Measurements from ENCODE around the gene OR2B6. TPM values are rescaled to one million over a fixed set of nuclear protein-coding genes. Genes with fewer than 3 reads are reported as not detected.
"Not testable (repeated sequence)": the region's sequence is repeated elsewhere in the genome, so short reads cannot be mapped to it uniquely, and the experiment has no call there.

Gene OR2B6
- total RNA-seq = not detected
- not detected for polyA plus RNA-seq (ENCODE audit: insufficient read length in 2 of 2)
- long read RNA-seq, donor 1 = 0 reads
- long read RNA-seq, donor 2 = 0 reads
- long read RNA-seq, donor 3 = 0 reads
- long read RNA-seq, donor 4 = 0 reads

DNA sequence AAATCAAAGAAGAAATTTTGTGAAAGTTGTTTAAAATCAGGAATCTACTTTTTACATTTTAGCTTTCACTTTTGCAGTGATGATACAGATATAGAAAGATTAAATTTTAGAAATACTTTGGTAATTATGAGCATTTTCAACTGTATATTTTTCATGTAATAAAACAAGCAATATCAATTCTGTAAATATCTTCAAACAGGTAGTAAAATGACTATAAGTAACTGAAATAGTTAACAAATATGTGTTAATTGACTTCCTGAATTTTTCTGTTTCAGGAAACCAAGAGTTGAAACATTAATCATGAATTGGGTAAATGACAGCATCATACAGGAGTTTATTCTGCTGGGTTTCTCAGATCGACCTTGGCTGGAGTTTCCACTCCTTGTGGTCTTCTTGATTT lies at the start of gene OR2B6:
TSS of gene OR2B6 (plus strand) at position 301 of the 400 bp plus-strand sequence. CDS start at position 301, 0 bp downstream.
- no peaks in the 10 kb centered on the region for H3K9me3 ChIP-seq (ENCODE audit: control insufficient read depth, insufficient read depth, low read length)
- WGBS (ENCODE audit: insufficient coverage) = 86% methylated on average over 1 of the region's 1 CpG
- H3K27ac ChIP-seq (ENCODE audit: low read depth, low read length) = no peak within 1 kb of the TSS
- H3K27me3 ChIP-seq (ENCODE audit: control insufficient read depth, insufficient read depth, low read length) = no peaks in the 10 kb centered on the region
- no peak for DNase-seq (ENCODE audit: low read depth in 4 of 6, low spot score in 6 of 6)
- no peaks in the 10 kb centered on the region for H3K4me1 ChIP-seq (ENCODE audit: control insufficient read depth, insufficient read depth, low read length)
- no peak within 1 kb of the TSS for H3K4me3 ChIP-seq (ENCODE audit: low read depth, low read length)
- no peaks in the 10 kb centered on the region for H3K36me3 ChIP-seq (ENCODE audit: control insufficient read depth, insufficient read depth, low read length)

GRCh38 chr6:27908017-27908416 lies 49.0 kb upstream of the OR2B6 start:
- H3K4me3 ChIP-seq (ENCODE audit: low read depth, low read length) = no peak overlapping the region
- H3K9me3 ChIP-seq (ENCODE audit: control insufficient read depth, insufficient read depth, low read length) = no peaks in the 10 kb centered on the region
- H3K36me3 ChIP-seq (ENCODE audit: control insufficient read depth, insufficient read depth, low read length) = no peaks in the 10 kb centered on the region
- no CpG with 5 or more reads among the region's 1 CpG for WGBS (ENCODE audit: insufficient coverage)
- DNase-seq (ENCODE audit: low read depth in 4 of 6, low spot score in 6 of 6) = peak in 1 of 6 donors; percentile 7
- H3K4me1 ChIP-seq (ENCODE audit: control insufficient read depth, insufficient read depth, low read length) = no peaks in the 10 kb centered on the region
- H3K27ac ChIP-seq (ENCODE audit: low read depth, low read length) = no peak overlapping the region
- no peaks in the 10 kb centered on the region for H3K27me3 ChIP-seq (ENCODE audit: control insufficient read depth, insufficient read depth, low read length)

- Histone ChIP-seq H3K4me3 (ENCODE audit: low read depth, low read length) (no peak within 1 kb of the TSS), H3K36me3 (ENCODE audit: control insufficient read depth, insufficient read depth, low read length) (no peaks in the 10 kb centered on the region), H3K27me3 (ENCODE audit: control insufficient read depth, insufficient read depth, low read length) (no peaks in the 10 kb centered on the region), H3K4me1 (ENCODE audit: control insufficient read depth, insufficient read depth, low read length) (no peaks in the 10 kb centered on the region), H3K9me3 (ENCODE audit: control insufficient read depth, insufficient read depth, low read length) (no peaks in the 10 kb centered on the region), H3K27ac (ENCODE audit: low read depth, low read length) (no peak within 1 kb of the TSS)
- no CpG with 5 or more reads among the region's 2 CpGs for WGBS (ENCODE audit: insufficient coverage)
- no peak for DNase-seq (ENCODE audit: low read depth in 4 of 6, low spot score in 6 of 6)
Observed at GRCh38 chr6:27911956-27912446, 45.0 kb upstream of the OR2B6 start, which contains the start of gene OR2B2. TSS of gene OR2B2 (minus strand) at chr6:27912396. CDS start at chr6:27912319, 77 bp downstream.

- Histone ChIP-seq H3K27me3 (ENCODE audit: control insufficient read depth, insufficient read depth, low read length) (no peaks in the 10 kb centered on the region), H3K4me3 (ENCODE audit: low read depth, low read length) (no peak overlapping the region), H3K27ac (ENCODE audit: low read depth, low read length) (no peak overlapping the region), H3K36me3 (ENCODE audit: control insufficient read depth, insufficient read depth, low read length) (no peaks in the 10 kb centered on the region), H3K9me3 (ENCODE audit: control insufficient read depth, insufficient read depth, low read length) (no peaks in the 10 kb centered on the region), H3K4me1 (ENCODE audit: control insufficient read depth, insufficient read depth, low read length) (no peaks in the 10 kb centered on the region)
- DNase-seq (ENCODE audit: low read depth in 4 of 6, low spot score in 6 of 6) = no peak
Observed at GRCh38 chr6:27922949-27923348, 34.1 kb upstream of the OR2B6 start.

DNA sequence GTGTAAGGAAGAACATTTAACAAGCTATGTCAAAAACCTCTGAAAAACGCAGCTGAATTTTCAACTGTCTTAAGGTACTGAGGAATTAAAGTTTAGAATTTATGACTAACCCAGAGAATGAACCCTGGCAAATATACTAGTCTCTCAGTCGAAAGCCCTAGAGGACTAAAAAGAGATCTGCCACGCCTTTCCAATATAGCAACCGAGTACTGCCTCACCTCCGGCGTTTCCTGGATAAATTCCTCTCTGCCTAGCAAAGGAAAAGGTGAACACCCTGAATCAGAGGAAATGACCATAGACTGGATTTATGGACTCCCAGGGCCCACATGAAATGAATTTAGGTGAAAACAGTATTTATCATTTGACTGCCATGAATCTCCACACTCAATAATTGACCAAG lies 32.9 kb upstream of the OR2B6 start:
- Histone ChIP-seq H3K9me3 (ENCODE audit: control insufficient read depth, insufficient read depth, low read length) (no peaks in the 10 kb centered on the region), H3K27me3 (ENCODE audit: control insufficient read depth, insufficient read depth, low read length) (no peaks in the 10 kb centered on the region)
- WGBS (ENCODE audit: insufficient coverage) = 82% methylated on average over 4 of the region's 6 CpGs

DNA sequence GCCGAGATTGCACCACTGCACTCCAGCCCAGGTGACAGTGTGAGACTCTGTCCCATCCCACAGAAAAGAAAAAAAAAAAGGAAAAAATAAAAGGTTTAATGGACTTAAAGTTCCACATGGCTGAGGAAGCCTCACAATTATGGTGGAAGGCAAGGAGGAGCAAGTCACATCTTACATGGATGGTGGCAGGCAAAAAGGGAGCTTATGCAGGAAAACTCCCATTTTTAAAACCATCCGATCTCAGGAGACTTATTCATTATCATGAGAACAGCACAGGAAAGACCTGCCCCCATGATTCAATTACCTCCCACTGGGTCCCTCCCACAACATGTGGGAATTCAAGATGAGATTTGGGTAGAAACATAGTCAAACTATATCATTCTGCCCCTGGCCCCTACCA lies 29.0 kb upstream of the OR2B6 start:
- WGBS (ENCODE audit: insufficient coverage) = no CpG with 5 or more reads among the region's 2 CpGs

More for the DNA sequence above, 32.9 kb upstream of the OR2B6 start:
- DNase-seq (ENCODE audit: low read depth in 4 of 6, low spot score in 6 of 6) = peak in 1 of 6 donors; percentile 5
- no peak overlapping the region for H3K27ac ChIP-seq (ENCODE audit: low read depth, low read length)
- H3K4me1 ChIP-seq (ENCODE audit: control insufficient read depth, insufficient read depth, low read length) = no peaks in the 10 kb centered on the region
- H3K36me3 ChIP-seq (ENCODE audit: control insufficient read depth, insufficient read depth, low read length) = no peaks in the 10 kb centered on the region
- H3K4me3 ChIP-seq (ENCODE audit: low read depth, low read length) = no peak overlapping the region

DNA sequence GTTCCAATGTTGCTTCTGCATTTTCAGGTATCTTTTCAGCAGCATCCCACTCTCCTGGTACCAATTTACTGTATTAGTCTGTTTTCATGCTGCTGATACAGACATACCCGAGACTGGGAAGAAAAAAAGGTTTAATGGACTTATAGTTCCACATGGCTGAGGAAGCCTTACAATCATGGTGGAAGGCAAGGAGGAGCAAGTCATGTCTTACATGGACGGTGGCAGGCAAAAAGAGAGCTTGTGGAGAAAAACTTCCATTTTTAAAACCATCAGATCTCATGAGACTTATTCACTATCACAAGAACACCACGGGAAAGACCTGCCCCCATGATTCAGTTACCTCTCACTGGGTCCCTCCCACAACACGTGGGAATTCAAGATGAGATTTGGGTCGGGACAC lies 27.1 kb upstream of the OR2B6 start:
- H3K9me3 ChIP-seq (ENCODE audit: control insufficient read depth, insufficient read depth, low read length); H3K27me3 ChIP-seq (ENCODE audit: control insufficient read depth, insufficient read depth, low read length); H3K4me1 ChIP-seq (ENCODE audit: control insufficient read depth, insufficient read depth, low read length); H3K36me3 ChIP-seq (ENCODE audit: control insufficient read depth, insufficient read depth, low read length); H3K4me3 ChIP-seq (ENCODE audit: low read depth, low read length); H3K27ac ChIP-seq (ENCODE audit: low read depth, low read length); DNase-seq (ENCODE audit: low read depth in 4 of 6, low spot score in 6 of 6): not testable (repeated sequence)
- WGBS (ENCODE audit: insufficient coverage) = 86% methylated on average over 2 of the region's 5 CpGs

More for the DNA sequence above, 29.0 kb upstream of the OR2B6 start:
- not testable (repeated sequence) for H3K4me3 ChIP-seq (ENCODE audit: low read depth, low read length); H3K27ac ChIP-seq (ENCODE audit: low read depth, low read length); H3K36me3 ChIP-seq (ENCODE audit: control insufficient read depth, insufficient read depth, low read length); DNase-seq (ENCODE audit: low read depth in 4 of 6, low spot score in 6 of 6); H3K4me1 ChIP-seq (ENCODE audit: control insufficient read depth, insufficient read depth, low read length); H3K27me3 ChIP-seq (ENCODE audit: control insufficient read depth, insufficient read depth, low read length); H3K9me3 ChIP-seq (ENCODE audit: control insufficient read depth, insufficient read depth, low read length)

DNA sequence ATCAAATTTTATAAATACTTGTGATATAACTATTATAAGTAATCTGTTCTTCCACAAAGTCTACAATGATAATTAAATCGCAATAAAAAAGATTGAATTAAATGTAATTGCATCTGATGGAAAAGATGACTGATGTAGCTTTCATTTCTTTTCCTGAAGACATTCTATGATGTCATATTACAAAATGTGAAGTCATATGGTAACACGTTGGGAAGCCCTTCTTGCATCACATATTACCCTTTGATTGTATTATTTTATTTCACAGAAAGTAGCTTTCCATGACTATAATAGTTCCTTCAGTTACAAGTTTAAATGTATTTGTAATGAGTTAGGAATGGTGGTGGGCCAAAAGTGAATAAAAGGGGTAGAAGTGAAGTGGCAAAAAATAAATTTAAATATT lies 25.8 kb upstream of the OR2B6 start:
- DNase-seq (ENCODE audit: low read depth in 4 of 6, low spot score in 6 of 6) = no peak
- Histone ChIP-seq H3K27me3 (ENCODE audit: control insufficient read depth, insufficient read depth, low read length) (no peaks in the 10 kb centered on the region), H3K27ac (ENCODE audit: low read depth, low read length) (no peak overlapping the region), H3K36me3 (ENCODE audit: control insufficient read depth, insufficient read depth, low read length) (no peaks in the 10 kb centered on the region), H3K9me3 (ENCODE audit: control insufficient read depth, insufficient read depth, low read length) (no peaks in the 10 kb centered on the region), H3K4me1 (ENCODE audit: control insufficient read depth, insufficient read depth, low read length) (no peaks in the 10 kb centered on the region), H3K4me3 (ENCODE audit: low read depth, low read length) (no peak overlapping the region)
- no CpG with 5 or more reads among the region's 2 CpGs for WGBS (ENCODE audit: insufficient coverage)

- no peaks in the 10 kb centered on the region for H3K27me3 ChIP-seq (ENCODE audit: control insufficient read depth, insufficient read depth, low read length)
- H3K27ac ChIP-seq (ENCODE audit: low read depth, low read length) = no peak overlapping the region
- H3K9me3 ChIP-seq (ENCODE audit: control insufficient read depth, insufficient read depth, low read length) = peaks cover 2% of the 10 kb centered on the region
- H3K4me1 ChIP-seq (ENCODE audit: control insufficient read depth, insufficient read depth, low read length) = no peaks in the 10 kb centered on the region
- H3K4me3 ChIP-seq (ENCODE audit: low read depth, low read length) = no peak overlapping the region
- no peaks in the 10 kb centered on the region for H3K36me3 ChIP-seq (ENCODE audit: control insufficient read depth, insufficient read depth, low read length)
- no CpG with 5 or more reads among the region's 1 CpG for WGBS (ENCODE audit: insufficient coverage)
- DNase-seq (ENCODE audit: low read depth in 4 of 6, low spot score in 6 of 6) = no peak
Observed at GRCh38 chr6:27940766-27941165, 16.3 kb upstream of the OR2B6 start.

DNA sequence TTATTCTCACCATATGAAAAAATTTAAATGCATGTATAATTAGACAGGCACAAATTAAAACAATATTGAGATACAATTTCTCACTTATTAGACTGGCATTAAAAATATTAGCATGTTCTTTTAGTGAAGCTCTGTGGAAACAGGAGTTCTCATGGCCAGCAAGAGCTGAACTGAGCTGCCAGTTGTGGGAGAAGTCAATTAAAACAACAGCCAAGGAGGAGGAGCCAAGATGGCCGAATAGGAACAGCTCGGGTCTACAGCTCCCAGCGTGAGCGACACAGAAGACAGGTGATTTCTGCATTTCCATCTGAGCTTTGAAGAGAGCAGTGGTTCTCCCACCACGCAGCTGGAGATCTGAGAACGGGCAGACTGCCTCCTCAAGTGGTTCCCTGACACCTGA lies 14.0 kb upstream of the OR2B6 start:
- not testable (repeated sequence) for H3K36me3 ChIP-seq (ENCODE audit: control insufficient read depth, insufficient read depth, low read length); H3K27ac ChIP-seq (ENCODE audit: low read depth, low read length); H3K9me3 ChIP-seq (ENCODE audit: control insufficient read depth, insufficient read depth, low read length); DNase-seq (ENCODE audit: low read depth in 4 of 6, low spot score in 6 of 6); H3K4me1 ChIP-seq (ENCODE audit: control insufficient read depth, insufficient read depth, low read length); H3K4me3 ChIP-seq (ENCODE audit: low read depth, low read length); H3K27me3 ChIP-seq (ENCODE audit: control insufficient read depth, insufficient read depth, low read length)
- whole genome bisulfite sequencing (ENCODE audit: insufficient coverage) = 23% methylated on average over 6 of the region's 6 CpGs

Data from spinal cord (tissue), 10 donors.